Activated CD4-positive, alpha-beta T cell treated with anti-CD3 and anti-CD28 coated beads for 24 hours (primary cell): ENCODE measurements around the gene PRKN.

Source experiments
- DNase-seq, 2 donors: peaks; one replicate each; pipeline ENCODE4 v3.0.0-alpha.2; 2020; ENCODE audit warnings: low read depth in 2 of 2

PRKN gene

GRCh38 chr6:162187168-162187935 is 540.2 kb downstream of the PRKN start:
- DNase-seq, result no peak

GRCh38 chr6:162184465-162184864 is 543.1 kb downstream of the PRKN start:
- no peak for DNase-seq

- DNase-seq, result no peak
These were observed 545.7 kb downstream of the PRKN start for GRCh38 chr6:162181741-162182401.

DNA sequence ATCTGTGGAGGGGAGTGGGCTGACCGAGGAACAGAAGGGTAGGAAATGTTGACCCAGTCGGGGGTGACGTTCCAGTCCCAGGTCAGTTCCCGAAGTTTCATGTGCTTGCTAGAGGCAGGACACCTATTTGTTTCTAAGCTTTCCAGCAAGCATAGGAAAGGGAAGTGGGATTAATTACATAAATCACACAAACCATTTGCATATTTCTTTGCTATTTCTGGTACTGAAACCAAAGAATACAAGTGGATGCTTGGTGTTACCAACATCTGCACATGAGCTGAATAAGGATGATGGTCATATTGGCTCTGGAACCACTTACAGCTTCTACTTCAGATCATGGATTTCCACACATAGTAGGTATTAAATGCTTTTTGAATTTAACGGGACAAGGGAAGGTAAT is 546.5 kb downstream of the PRKN start:
- DNase-seq, result no peak

- no peak for DNase-seq
These were observed 548.2 kb downstream of the PRKN start for GRCh38 chr6:162179196-162179951.

GRCh38 chr6:162178666-162179065 is 548.9 kb downstream of the PRKN start:
- DNase-seq, result no peak

GRCh38 chr6:162178266-162178665 is 549.3 kb downstream of the PRKN start:
- no peak for DNase-seq

GRCh38 chr6:162177746-162178145 is 549.8 kb downstream of the PRKN start:
- DNase-seq, result no peak

- no peak for DNase-seq
These were observed 554.1 kb downstream of the PRKN start for GRCh38 chr6:162173466-162173865.

DNA sequence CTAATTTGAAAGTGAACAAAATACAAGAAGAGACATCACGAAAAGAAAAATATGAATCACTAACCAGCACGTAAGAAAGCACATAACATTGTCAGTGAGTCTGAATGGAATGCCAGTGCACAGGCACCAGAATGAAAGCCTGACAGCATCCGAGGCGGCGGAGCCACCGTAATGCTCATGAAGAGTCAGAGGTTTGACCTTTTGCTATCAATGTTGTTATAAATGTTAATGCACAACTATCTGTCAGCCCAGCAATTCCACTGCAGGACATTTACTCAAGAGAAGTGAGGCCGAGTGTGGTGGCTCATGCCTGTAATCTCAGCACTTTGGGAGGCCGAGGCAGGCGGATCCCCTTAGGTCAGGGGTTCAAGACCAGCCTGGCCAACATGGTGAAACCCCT is 562.1 kb downstream of the PRKN start:
- DNase-seq, result no peak

GRCh38 chr6:162157167-162157870 is 570.2 kb downstream of the PRKN start:
- no peak for DNase-seq

DNA sequence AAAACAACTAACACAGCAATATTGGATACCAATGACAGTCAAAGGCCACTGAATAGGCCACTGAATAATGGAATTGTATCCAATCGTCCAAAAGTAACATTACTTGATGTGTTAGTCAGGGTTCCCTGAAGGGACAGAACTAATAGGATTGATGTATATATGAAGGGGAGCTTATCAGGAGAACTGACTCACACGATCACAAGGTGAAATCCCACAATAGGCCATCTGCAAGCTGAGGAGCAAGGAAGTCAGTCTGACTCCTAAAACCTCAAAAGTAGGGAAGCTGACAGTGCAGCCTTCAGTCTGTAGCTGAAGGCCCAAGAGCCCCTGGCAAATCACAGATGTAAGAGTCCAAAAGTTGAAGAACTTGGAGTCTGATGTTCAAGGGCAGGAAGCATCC is 571.4 kb downstream of the PRKN start:
- DNase-seq, result no peak

DNA sequence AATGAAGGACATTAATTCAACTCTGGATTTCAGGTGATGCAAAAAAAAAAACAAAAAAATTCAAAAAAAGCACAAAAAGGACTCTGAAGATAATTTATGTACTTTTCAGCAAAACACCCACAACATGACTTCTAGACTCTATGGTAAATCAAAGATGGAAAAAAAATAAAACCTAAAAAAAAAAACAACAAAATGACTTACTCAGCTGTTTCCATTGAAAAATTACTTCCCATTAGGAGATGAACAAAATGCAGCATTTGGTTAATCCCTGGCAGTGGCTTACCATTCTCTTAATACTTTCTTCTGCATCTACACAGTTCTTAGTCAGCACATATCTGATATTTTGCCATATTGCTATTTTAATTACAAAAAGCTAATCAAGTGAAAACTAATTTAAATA is 572.6 kb downstream of the PRKN start:
- DNase-seq, result no peak

GRCh38 chr6:162154001-162154400 is 573.6 kb downstream of the PRKN start:
- no peak for DNase-seq

- no peak for DNase-seq
These were observed 574.4 kb downstream of the PRKN start for GRCh38 chr6:162153120-162153519.

- no peak for DNase-seq
These were observed 576.4 kb downstream of the PRKN start for GRCh38 chr6:162151021-162151665.

DNA sequence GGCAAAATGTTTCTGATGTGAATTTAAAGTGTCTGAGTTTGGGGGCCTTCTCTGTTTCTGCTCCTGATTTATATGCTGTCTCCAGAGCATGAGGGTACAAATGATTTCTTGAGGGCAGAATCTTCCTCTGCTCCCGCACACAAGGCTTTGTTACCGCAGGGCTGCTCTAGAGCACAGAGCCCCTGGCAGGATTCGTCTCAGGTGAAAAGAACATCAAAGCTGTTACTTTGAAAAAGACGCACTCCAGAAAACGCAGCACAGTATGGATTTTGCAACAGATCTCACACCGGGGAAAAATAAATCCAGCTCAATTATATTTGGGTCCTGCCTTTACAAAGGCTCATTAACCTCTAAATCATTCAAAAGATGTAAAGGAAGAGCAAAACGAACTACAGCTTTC is 577.3 kb downstream of the PRKN start:
- DNase-seq, result no peak

GRCh38 chr6:162149786-162150185 is 577.8 kb downstream of the PRKN start:
- no peak for DNase-seq

DNA sequence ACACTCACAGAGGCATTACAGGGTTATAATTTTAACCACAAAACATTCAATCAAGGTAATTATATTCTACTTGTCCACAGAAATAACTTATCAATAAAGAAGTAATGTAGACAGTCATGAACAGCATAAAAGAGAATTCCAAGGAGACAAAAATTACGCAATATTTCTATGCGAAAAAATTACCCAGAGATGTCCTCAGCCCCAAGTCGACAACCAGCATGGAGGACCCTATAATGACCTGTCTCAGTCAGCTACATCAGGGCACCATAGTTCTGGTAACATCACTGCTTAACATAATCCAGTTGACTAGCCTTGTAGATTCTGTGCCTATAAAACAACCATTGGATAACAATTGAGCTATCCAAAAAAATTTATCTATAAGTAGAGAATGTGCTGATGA is 579.8 kb downstream of the PRKN start:
- DNase-seq, result no peak

DNA sequence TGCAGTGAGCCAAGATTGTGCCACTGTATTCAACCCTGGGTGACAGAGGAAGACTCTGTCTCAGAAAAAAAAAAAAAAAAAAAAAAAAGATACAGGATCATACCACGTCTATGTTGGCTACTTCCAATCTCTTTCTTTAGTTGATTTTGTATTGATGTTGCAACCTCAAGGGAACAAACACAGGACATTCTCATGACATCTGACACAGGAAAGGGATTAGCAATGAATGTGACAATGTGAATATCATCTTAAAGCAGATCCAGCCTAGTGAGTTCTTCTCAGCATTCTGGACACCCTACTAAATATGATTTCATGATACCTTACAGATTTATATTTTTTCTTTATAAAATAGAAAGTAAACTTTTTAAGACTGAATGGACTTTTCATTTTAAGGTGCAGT is 580.3 kb downstream of the PRKN start:
- no peak for DNase-seq

- DNase-seq, result no peak
These were observed 587.2 kb downstream of the PRKN start for GRCh38 chr6:162140251-162140852.
